HL-60 (cell line): ENCODE data around the gene UBE2K.

Experiments
- CTCF ChIP-seq: IDR thresholded peaks from one replicate; pipeline ENCODE4 v1.5.1; 2011; ENCODE audit warnings: low read length, control low read depth, inconsistent platforms; ENCODE audit not compliant: insufficient read depth
- POLR2AphosphoS5 ChIP-seq: IDR thresholded peaks from 2 replicates; pipeline ENCODE4 v1.6.1; 2012; ENCODE audit warnings: low read depth
- REST ChIP-seq: IDR thresholded peaks from 2 replicates; pipeline ENCODE4 v1.6.1; 2012; ENCODE audit warnings: low read depth; ENCODE audit not compliant: insufficient replicate concordance

- no peak for TF ChIP-seq POLR2AphosphoS5
- TF ChIP-seq CTCF: no peak
- no peak for TF ChIP-seq REST
Observed at GRCh38 chr4:39818646-39819045, 120.7 kb downstream of the UBE2K start.
